ENCODE data around the gene SLC7A6OS. TPM values are rescaled to one million over a fixed set of nuclear protein-coding genes. Genes with fewer than 3 reads are reported as not detected.

SLC7A6OS gene
- total RNA-seq, 1 experiment from 2014 or later: 24.5 TPM

- H3K27me3 ChIP-seq (ENCODE audit: insufficient read depth, low read length): no peaks in the 10 kb centered on the region
- no peak overlapping the region for H3K18ac ChIP-seq (ENCODE audit: insufficient read length, low read depth, low read length)
- Mint-ChIP-seq H3K27me3 (ENCODE audit: low read depth) (no peaks in the 10 kb centered on the region), H3K4me3 (no peak overlapping the region), H3K4me1 (0 out of 4 replicates have a peak, but pooled peaks cover 0 to 2% of the 10 kb centered on the region in 2 experiments), H3K36me3 (ENCODE audit: insufficient read depth in 1 of 3, low read depth in 3 of 3) (peaks cover 23 to 80% (median 75%) of the 10 kb centered on the region in 3 experiments; a peak in 6 of 7 replicates), H3K27ac (no peak overlapping the region), H3K9me3 (no peaks in the 10 kb centered on the region; a peak in 1 of 5 replicates)
- H3K23me2 ChIP-seq (ENCODE audit: insufficient read length, low read depth, low read length, poor library complexity, severe bottlenecking): no peaks in the 10 kb centered on the region
- H2AFZ ChIP-seq (ENCODE audit: low read length): no peak overlapping the region
- no peaks in the 10 kb centered on the region for H3K9me3 ChIP-seq (ENCODE audit: control insufficient read depth, low read depth, low read length)
- no peak overlapping the region for H3K27ac ChIP-seq (ENCODE audit: insufficient read length, low read depth, low read length)
- H3K79me2 ChIP-seq (ENCODE audit: insufficient read depth, low read length): no peaks in the 10 kb centered on the region
- H2AK5ac ChIP-seq (ENCODE audit: insufficient read length, low read length): no peak overlapping the region
- no peak overlapping the region for H2BK12ac ChIP-seq (ENCODE audit: insufficient read length, low read depth, low read length)
- no peak overlapping the region for H3K4me2 ChIP-seq (ENCODE audit: insufficient read depth, insufficient read length, low read length)
- peaks cover 3% of the 10 kb centered on the region for H4K20me1 ChIP-seq (ENCODE audit: control insufficient read depth, insufficient read depth, insufficient read length)
- H2BK20ac ChIP-seq (ENCODE audit: low read depth, low read length, poor library complexity, severe bottlenecking): no peak overlapping the region
- no peak overlapping the region for H3K23ac ChIP-seq (ENCODE audit: insufficient read length, low read depth, low read length)
- DNase-seq: no peak
- TF ChIP-seq CTCF (conservative IDR thresholded peaks at IDR 0.05): no peak
- no peak overlapping the region for H2BK5ac ChIP-seq (ENCODE audit: insufficient read length, low read length)
- H3K56ac ChIP-seq (ENCODE audit: insufficient read length, low read depth, low read length): no peak overlapping the region
- H4K5ac ChIP-seq (ENCODE audit: insufficient read length, low read depth, low read length): no peak overlapping the region
- H3K4me1 ChIP-seq (ENCODE audit: insufficient read depth, low read length): no peaks in the 10 kb centered on the region
- H3K14ac ChIP-seq (ENCODE audit: insufficient read depth, low read length): no peak overlapping the region
- no peaks in the 10 kb centered on the region for H3K79me1 ChIP-seq (ENCODE audit: insufficient read depth, low read depth, low read length, poor library complexity, severe bottlenecking)
- no peak overlapping the region for H2BK120ac ChIP-seq (ENCODE audit: low read depth, low read length, poor library complexity, severe bottlenecking)
- no peak overlapping the region for H3K9ac ChIP-seq (ENCODE audit: extremely low read depth, insufficient read length, low read length)
- no peak overlapping the region for H4K8ac ChIP-seq (replicated peaks; ENCODE audit: insufficient read length, low read depth, low read length)
- WGBS (ENCODE audit: extremely low coverage, insufficient read length, low lambda C conversion rate): no CpG with 5 or more reads among the region's 10 CpGs
- no peak overlapping the region for H3K4ac ChIP-seq (ENCODE audit: low read depth, low read length)
- no peak overlapping the region for H2BK15ac ChIP-seq (ENCODE audit: low read depth, low read length)
- H4K91ac ChIP-seq (ENCODE audit: insufficient read length, low read depth, low read length): no peak overlapping the region
- no peak overlapping the region for H3T11ph ChIP-seq (ENCODE audit: low read length)
Measured at GRCh38 chr16:68350813-68351350, 40.1 kb upstream of the SLC7A6OS start.
